Fibroblast of lung (primary cell): ENCODE data around the gene SERPINB6. TPM values are rescaled to one million over a fixed set of nuclear protein-coding genes. Genes with fewer than 3 reads are reported as not detected.

Source experiments
- DNase-seq, 2 donors: peaks; one replicate each; pipeline versions ENCODE4 v3.0.0 to v3.0.0-alpha.2; 2010; ENCODE audit warnings: low read depth in 2 of 2
- H2AFZ ChIP-seq: 2 replicates; pipeline ENCODE4 v1.5.1; 2012; ENCODE audit warnings: low read length, control low read depth, inconsistent platforms
- H3K27ac ChIP-seq: 2 replicates; pipeline ENCODE4 v1.5.1; 2011; ENCODE audit warnings: low read length, control low read depth; ENCODE audit not compliant: insufficient read depth
- H3K27me3 ChIP-seq: 2 replicates; pipeline ENCODE4 v1.5.1; 2011; ENCODE audit warnings: mild to moderate bottlenecking, low read length; ENCODE audit not compliant: control insufficient read depth, insufficient read depth
- H3K36me3 ChIP-seq: 2 replicates; pipeline ENCODE4 v1.5.1; 2011; ENCODE audit warnings: low read length; ENCODE audit not compliant: control insufficient read depth, insufficient read depth
- H3K4me1 ChIP-seq: 2 replicates; pipeline ENCODE4 v1.5.1; 2011; ENCODE audit warnings: low read length; ENCODE audit not compliant: control insufficient read depth, insufficient read depth; ENCODE audit errors: extremely low read depth
- H3K4me2 ChIP-seq: 2 replicates; pipeline ENCODE4 v1.5.1; 2011; ENCODE audit warnings: low read length, control low read depth; ENCODE audit not compliant: insufficient read depth; ENCODE audit errors: extremely low read depth
- H3K4me3 ChIP-seq, 4 experiments: fragments of 200-600 bp in 1 of 4; sonication (generic) in 1 of 4; replicated peaks in 1 of 4; 2 replicates each; pipeline ENCODE4 v1.5.1; 2011 to 2016; ENCODE audit warnings: low read length in 4 of 4, low read depth in 3 of 4, mild to moderate bottlenecking in 3 of 4, control low read depth in 2 of 4, inconsistent platforms in 1 of 4, mixed read lengths in 1 of 4; ENCODE audit not compliant: insufficient read depth in 1 of 4; ENCODE audit errors: control extremely low read depth in 1 of 4
- H3K79me2 ChIP-seq: 2 replicates; pipeline ENCODE4 v1.5.1; 2012; ENCODE audit warnings: mild to moderate bottlenecking, low read length, inconsistent platforms; ENCODE audit not compliant: control insufficient read depth, insufficient read depth
- H3K9ac ChIP-seq: 2 replicates; pipeline ENCODE4 v1.5.1; 2011; ENCODE audit warnings: mild to moderate bottlenecking, low read length, control low read depth; ENCODE audit not compliant: insufficient read depth
- H3K9me3 ChIP-seq: 2 replicates; pipeline ENCODE4 v1.5.1; 2012; ENCODE audit warnings: low read depth, low read length; ENCODE audit not compliant: control insufficient read depth, insufficient read depth
- H4K20me1 ChIP-seq: 2 replicates; pipeline ENCODE4 v1.5.1; 2011; ENCODE audit warnings: low read length; ENCODE audit not compliant: control insufficient read depth, insufficient read depth; ENCODE audit errors: extremely low read depth
- EZH2 ChIP-seq: IDR thresholded peaks from 2 replicates; pipeline ENCODE4 v1.5.1; 2012; ENCODE audit warnings: low read length, control low read depth, mild to moderate bottlenecking; ENCODE audit errors: missing control alignments
- polyA plus RNA-seq, 2 donors: library from polyadenylated mRNA; depleted of rRNA in 1 of 2; stranded (reverse) in 1 of 2; unstranded in 1 of 2; fragments of >200 nt; gene quantifications; 2 replicates each; pipeline ENCODE4 v1.2.1, GENCODE V29; 2011 to 2012; ENCODE audit warnings: missing spikeins in 1 of 2
- total RNA-seq: library from RNA; depleted of rRNA; stranded (reverse); fragments of >200 nt; gene quantifications from 2 replicates; pipeline ENCODE4 v1.2.1, GENCODE V29; 2014
- TF ChIP-seq, protein P1 (sequence below), 2 donors: IDR thresholded peaks in 1 of 2; conservative IDR thresholded peaks in 1 of 2; 1 replicate in 1 of 2; 2 replicates in 1 of 2; pipeline ENCODE4 v1.5.1; 2011 to 2012; ENCODE audit warnings: low read length in 2 of 2, control low read depth in 1 of 2, inconsistent platforms in 1 of 2, low read depth in 1 of 2, mild to moderate bottlenecking in 1 of 2

Gene SERPINB6
- total and polyA plus RNA-seq, 2 donors (not counting 1 experiment from before 2014, with no cell fraction given) = 83.9 to 181 TPM

DNA sequence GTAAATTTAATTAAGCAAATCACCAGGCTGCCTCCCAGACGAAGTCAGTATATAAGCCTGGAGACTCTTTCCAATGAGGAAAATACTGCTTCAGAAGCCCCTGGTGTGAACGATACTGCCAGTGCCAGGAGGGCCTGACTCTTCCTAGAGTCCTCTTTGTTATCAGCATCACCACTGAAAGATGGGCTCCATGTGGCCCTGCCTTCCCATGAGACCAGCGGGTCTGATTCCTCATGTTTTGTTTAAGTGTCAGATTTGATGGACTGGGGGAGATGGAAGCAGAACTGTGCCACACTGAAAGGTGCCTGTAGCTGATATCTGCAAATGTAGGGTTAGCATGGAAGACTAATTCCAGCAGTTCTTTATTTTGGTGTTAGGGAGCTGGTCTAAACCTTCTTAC lies 36.2 kb upstream of the SERPINB6 start:
- H3K27me3 ChIP-seq = no peaks in the 10 kb centered on the region
- no peak for TF ChIP-seq EZH2
- TF ChIP-seq, protein P1, sequence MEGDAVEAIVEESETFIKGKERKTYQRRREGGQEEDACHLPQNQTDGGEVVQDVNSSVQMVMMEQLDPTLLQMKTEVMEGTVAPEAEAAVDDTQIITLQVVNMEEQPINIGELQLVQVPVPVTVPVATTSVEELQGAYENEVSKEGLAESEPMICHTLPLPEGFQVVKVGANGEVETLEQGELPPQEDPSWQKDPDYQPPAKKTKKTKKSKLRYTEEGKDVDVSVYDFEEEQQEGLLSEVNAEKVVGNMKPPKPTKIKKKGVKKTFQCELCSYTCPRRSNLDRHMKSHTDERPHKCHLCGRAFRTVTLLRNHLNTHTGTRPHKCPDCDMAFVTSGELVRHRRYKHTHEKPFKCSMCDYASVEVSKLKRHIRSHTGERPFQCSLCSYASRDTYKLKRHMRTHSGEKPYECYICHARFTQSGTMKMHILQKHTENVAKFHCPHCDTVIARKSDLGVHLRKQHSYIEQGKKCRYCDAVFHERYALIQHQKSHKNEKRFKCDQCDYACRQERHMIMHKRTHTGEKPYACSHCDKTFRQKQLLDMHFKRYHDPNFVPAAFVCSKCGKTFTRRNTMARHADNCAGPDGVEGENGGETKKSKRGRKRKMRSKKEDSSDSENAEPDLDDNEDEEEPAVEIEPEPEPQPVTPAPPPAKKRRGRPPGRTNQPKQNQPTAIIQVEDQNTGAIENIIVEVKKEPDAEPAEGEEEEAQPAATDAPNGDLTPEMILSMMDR (conservative IDR thresholded peaks at IDR 0.05 in 1 of 2, IDR thresholded peaks at IDR 0.05 in 1 of 2; ENCODE audit: low read depth in 1 of 2, low read length in 2 of 2) = no peak
- H2AFZ ChIP-seq = no peak overlapping the region
- no peak overlapping the region for H3K9ac ChIP-seq
- H3K36me3 ChIP-seq = peaks cover 2% of the 10 kb centered on the region
- no peak for DNase-seq
- H3K4me3 ChIP-seq = no peak overlapping the region
- H3K9me3 ChIP-seq = no peaks in the 10 kb centered on the region
- H3K79me2 ChIP-seq = no peaks in the 10 kb centered on the region
- no peak overlapping the region for H3K4me2 ChIP-seq
- H4K20me1 ChIP-seq = no peaks in the 10 kb centered on the region
- no peaks in the 10 kb centered on the region for H3K4me1 ChIP-seq
- no peak overlapping the region for H3K27ac ChIP-seq

- H4K20me1 ChIP-seq = no peaks in the 10 kb centered on the region
These were observed 35.1 kb upstream of the SERPINB6 start for GRCh38 chr6:3006476-3006875.

GRCh38 chr6:3005874-3006273 lies 34.5 kb upstream of the SERPINB6 start:
- Histone ChIP-seq H3K79me2 (no peaks in the 10 kb centered on the region), H3K4me2 (no peak overlapping the region), H3K27ac (no peak overlapping the region), H3K9ac (no peak overlapping the region), H3K4me3 (no peak overlapping the region), H3K4me1 (peaks cover 2% of the 10 kb centered on the region), H4K20me1 (no peaks in the 10 kb centered on the region), H3K9me3 (no peaks in the 10 kb centered on the region), H2AFZ (no peak overlapping the region), H3K27me3 (no peaks in the 10 kb centered on the region), H3K36me3 (peaks cover 2% of the 10 kb centered on the region)
- TF ChIP-seq EZH2 = no peak
- TF ChIP-seq, protein P1 (conservative IDR thresholded peaks at IDR 0.05 in 1 of 2, IDR thresholded peaks at IDR 0.05 in 1 of 2; ENCODE audit: low read depth in 1 of 2, low read length in 2 of 2) = no peak
- DNase-seq = no peak

More at GRCh38 chr6:3006476-3006875, 35.1 kb upstream of the SERPINB6 start:
- H3K4me2 ChIP-seq = no peak overlapping the region
- no peak for DNase-seq
- TF ChIP-seq, protein P1 (conservative IDR thresholded peaks at IDR 0.05 in 1 of 2, IDR thresholded peaks at IDR 0.05 in 1 of 2; ENCODE audit: low read depth in 1 of 2, low read length in 2 of 2) = no peak
- H3K4me1 ChIP-seq = peaks cover 2% of the 10 kb centered on the region
- no peak overlapping the region for H3K4me3 ChIP-seq
- H3K79me2 ChIP-seq = no peaks in the 10 kb centered on the region
- H3K9ac ChIP-seq = no peak overlapping the region
- no peaks in the 10 kb centered on the region for H3K9me3 ChIP-seq
- H2AFZ ChIP-seq = no peak overlapping the region
- no peaks in the 10 kb centered on the region for H3K27me3 ChIP-seq
- H3K36me3 ChIP-seq = peaks cover 2% of the 10 kb centered on the region
- no peak overlapping the region for H3K27ac ChIP-seq
